ENCODE data around the gene CDT1. TPM values are rescaled to one million over a fixed set of nuclear protein-coding genes. Genes with fewer than 3 reads are reported as not detected.

CDT1 gene
- total RNA-seq, 1 donor from 2014 or later, result 3.2 TPM

DNA sequence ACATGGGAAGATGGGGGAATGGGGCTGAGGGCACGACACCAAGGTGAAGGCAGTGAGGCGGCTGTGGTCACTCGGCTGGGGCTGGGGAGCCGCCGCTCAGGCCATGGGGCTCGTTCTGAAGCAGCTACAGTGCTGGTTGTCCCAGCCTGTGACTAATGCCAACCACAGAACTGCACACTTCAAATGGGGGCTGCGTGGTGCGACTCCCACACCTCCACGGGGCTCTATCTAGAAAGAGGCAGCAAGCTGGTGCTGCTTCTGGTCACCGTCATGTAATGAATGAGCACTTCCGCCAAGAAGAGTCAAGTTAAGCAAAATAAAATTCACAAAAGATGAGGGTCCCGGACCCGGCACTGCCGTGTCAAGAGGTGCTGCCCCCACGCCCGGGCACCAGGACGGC is 33.2 kb downstream of the CDT1 start:
- DNase-seq (ENCODE audit: low spot score), result no peak

DNA sequence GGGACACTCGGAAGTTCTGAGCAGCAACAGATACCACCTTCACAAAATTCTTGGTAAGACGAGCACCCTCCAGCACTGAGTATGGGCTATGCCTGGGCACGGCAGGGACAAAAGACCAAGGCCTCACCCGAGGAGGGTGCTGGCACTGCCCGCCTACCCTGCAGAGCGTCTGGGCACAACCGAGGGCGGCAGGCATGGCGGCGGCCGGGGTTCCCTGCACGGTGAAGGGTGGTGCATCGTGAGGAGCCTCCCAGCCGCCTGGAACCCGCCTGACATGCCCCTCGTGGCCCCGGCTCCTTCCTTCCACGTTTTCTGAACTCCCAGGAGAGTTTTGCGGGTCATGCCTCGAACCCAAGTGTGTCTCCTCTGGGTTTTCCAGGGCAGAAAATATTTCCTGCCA is 34.2 kb downstream of the CDT1 start:
- no peak for DNase-seq (ENCODE audit: low spot score)

DNA sequence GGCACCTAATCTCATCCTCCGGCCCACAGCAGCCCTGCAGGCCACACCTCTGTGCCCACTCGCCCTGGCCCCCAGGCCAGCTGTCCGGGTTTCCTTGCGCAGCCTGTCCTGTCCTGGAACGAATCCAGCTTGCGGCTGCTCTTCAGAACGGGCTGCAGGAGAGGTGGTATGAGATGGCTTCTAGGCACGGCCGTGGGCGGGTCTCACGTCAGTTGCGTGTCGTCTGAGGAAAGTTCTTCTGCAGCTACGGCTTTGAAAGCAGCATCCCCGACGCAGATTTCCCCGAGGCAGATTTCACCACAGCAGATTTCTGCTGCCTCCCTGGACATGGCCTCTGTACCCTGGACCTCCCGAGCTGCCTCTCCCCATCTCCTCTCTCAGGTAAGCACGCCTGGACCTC is 35.0 kb downstream of the CDT1 start:
- no peak for DNase-seq (ENCODE audit: low spot score)

DNA sequence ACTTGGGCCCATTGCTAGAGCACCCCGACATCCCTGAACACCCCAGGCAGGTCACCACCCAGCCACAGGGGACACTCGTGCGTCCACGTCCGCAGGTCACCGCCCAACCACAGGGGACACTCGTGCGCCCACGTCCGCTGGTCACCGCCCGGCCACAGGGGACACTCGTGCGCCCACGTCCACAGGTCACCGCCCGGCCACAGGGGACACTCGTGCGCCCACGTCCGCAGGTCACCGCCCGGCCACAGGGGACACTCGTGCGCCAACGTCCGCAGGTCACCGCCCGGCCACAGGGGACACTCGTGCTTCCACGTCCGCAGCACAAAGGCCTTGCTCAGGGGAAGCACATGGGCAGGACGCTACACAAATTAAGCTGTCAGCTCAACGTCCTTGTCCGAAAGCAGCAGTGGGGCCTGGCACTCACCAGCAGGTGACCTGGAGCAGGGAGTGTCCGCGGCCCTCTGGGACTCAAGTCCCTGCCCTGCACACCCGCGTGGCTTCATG is 35.5 kb downstream of the CDT1 start:
- DNase-seq (ENCODE audit: low spot score), result no peak

DNA sequence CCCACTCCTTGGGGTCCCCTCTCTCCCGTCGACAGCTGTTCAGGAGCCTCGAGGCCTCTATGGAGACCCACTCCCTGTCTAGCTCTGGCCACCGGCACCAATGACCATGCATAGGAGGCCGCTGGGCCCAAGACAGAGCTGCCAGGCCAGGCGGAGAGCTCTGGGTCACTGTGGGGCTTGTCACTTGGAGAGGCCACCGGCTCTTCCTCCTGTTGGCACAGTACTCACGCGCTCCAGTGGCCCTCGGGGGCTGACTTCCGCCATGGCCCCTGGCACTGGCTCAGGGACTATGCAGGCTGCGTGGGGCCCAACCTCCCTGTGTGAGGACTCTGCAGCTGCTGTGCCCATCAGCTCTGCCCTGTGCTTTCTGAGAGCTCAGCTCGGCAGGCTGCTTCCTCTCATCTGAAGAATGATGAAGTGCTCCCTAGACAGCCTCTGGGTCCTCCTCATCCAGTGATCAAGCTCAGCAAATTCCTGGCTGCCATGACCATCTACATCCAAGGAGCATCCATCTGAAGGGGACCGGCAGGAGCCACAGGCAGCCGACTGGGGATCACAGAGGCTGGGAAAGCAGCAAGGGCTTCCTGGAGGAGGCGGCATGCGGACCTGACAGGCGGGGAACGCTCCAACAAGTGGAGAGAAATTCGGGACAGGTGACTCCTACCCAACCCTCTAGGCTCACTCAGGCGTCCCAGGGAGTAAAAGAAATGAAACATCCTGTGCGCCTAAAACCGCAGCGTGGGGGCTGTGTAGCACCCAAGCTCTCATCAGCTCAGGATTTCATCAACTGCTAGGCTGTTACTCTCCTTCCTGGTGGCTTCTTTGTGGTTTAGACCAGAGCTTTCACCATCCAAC is 36.4 kb downstream of the CDT1 start:
- no peak for DNase-seq (ENCODE audit: low spot score)

DNA sequence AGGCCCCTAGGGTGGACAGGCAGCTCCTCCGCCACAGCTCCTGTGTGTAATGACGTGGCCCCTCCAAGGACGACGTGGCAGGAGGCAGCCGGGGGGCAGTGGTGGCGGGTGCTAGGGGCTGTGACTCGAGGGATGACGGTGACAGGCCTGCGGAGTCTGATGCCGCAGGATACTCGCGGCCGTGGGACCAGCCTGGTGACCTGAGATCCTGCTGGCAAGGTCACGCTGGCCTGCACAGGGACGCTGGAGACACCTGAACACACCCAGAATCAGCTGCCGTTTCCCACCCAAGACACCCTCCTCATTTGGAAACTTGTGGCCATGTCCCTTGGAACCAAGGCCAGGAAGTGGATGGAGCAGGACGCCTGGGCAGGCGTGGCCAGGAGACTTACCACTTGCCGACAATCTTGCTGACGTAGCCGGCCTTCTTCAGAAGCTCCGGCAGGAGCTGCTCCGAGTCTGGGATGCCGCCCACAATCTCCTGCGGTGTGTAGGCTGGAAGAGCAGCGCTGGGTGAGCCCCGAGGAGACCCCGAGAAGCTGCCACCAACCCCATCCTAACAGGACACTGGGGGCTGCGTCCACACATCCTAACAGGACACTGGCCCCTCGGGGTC is 37.1 kb downstream of the CDT1 start:
- no peak for DNase-seq (ENCODE audit: low spot score)

DNA sequence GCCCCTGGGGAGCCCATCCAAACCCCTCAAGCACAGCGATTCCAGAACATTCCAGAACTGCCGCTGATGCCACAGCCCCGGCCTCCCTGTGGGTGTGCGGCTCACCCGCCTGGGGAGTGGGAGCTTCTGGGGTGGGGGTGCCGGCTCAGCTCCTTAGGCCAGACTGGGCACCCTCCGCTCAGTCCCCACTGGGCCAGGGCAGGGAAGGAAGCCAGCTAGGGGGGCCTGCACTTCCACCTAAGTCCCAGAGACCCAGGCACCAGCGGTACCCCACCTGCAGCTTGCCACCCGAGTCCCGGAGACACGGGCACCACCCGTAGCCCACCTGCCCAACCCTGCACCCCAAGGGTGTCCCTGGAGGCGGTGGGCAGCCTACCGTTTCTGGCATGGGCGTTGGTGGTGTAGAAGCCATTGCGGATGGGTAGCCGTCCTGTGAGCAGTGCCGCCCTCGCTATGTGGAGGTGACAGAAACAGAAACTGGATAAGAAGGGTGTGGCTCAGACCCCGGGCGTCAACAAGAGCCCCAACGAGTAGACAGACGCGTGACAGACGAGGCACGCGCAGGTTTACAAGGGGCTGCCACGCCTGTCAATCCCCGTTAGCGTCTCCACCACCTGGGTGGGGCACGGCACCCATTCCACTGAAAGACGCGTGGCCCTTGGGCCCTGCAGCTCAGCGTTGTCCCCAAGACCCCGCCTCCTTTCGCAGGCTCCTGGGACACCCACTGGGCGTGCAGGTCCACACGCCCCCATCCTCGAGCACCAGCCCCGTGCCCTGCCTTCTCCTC is 38.1 kb downstream of the CDT1 start:
- DNase-seq (ENCODE audit: low spot score), result no peak

DNA sequence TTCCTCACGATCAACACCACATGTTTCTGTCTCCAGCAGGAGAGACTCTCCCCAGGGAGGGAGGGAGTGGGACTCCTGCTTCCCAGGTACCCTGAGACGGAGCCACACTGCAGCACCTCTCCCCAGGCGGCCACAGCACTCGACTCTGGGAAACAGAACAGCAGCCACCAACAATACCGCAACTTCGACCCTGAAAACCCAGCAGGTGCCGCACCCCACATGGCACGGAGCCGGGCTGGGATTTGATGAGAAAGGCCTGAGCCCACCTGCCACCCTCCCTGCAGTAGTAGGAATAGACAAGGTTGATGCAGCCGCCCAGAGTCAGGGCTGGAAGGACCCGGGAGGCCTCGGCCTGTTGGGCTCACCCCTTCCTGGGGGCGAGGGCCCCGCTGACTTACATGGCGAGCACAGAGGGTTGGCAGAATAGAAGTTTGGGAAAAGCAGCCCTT is 38.7 kb downstream of the CDT1 start:
- DNase-seq (ENCODE audit: low spot score), result no peak

DNA sequence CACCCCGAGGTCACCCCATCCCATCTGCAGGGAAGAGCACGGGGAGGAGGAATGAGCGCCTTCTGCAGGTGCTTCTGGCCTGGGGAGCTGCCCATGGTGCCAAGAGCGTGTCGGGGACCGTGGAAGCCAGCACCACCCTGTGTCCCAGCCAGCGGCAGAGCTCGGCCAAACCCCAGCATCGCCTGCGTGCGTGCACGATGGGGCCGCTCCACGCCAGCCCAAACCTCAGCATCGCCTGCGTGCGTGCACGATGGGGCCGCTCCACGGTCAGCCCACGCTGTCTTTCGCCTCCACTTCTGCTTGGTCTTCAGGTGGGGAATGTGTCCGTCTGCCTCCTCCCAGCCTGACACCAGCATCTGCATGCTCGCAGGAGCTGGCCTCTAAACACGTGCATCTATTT is 39.2 kb downstream of the CDT1 start:
- DNase-seq (ENCODE audit: low spot score), result no peak

DNA sequence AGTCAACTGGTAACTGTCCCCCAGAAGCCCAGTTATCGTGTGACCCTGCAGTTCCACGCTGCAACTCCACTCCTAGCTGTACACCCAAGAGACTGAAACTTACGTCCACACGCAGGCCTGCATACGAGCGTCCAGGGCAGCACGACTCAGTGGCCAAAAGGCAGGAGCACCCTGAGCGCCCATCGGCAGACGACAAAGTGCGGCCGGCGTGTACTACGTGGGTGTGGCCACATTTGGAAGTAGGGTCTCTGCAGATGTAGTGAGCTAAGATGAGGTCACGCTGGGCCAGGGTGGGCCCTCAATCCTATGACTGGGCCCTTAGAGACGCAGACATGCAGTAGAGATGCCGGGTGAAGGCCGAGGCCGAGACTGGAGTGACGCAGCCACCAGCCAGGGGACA is 39.7 kb downstream of the CDT1 start:
- DNase-seq (ENCODE audit: low spot score), result no peak

DNA sequence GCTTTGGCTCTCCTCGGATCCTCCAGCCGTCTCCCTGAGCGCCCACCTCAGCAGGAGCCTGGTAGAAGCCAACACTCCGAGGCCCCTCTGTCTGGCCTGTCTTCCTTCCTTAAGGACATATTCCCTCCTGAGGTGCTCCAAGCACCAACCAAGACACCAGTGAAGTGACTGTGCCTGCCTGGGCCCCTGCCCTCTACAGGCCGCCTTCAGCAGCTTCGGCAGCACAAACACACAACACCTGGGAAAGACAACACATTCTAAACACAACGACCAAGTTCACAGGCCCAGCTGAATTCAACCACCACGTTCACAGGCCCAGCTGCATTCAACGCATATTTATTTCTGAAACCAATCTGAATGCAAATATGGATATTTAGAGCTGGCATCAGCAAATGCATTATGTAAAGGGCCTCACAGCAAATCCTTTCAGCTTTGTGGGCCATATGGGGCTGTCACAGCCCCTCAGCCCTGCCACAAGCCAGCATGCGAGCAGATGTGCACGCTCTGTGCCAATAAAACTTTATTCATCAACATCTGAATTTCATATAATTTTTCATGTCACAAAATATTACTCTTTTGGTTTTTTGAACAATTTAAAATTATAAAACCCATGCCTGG is 40.9 kb downstream of the CDT1 start:
- DNase-seq (ENCODE audit: low spot score), result no peak

DNA sequence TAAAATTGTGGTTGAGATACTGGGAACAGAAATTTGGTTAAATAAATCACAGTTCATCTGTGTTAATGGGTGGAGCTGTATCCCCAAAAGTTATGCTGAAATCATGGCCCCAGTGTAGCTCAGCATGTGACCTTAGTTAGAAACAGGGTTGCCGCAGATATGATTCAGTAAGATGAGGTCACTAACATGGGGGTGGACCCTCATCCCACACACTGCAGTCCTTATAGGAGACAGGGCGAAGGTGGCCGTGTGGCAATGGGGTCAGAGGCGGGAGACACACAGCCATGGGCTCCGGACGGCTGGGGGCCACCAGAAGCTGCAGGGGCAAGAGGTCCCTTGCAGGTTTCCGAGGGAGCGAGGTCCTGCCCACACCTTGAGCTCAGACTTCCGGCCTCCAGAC is 42.5 kb downstream of the CDT1 start:
- no peak for DNase-seq (ENCODE audit: low spot score)

DNA sequence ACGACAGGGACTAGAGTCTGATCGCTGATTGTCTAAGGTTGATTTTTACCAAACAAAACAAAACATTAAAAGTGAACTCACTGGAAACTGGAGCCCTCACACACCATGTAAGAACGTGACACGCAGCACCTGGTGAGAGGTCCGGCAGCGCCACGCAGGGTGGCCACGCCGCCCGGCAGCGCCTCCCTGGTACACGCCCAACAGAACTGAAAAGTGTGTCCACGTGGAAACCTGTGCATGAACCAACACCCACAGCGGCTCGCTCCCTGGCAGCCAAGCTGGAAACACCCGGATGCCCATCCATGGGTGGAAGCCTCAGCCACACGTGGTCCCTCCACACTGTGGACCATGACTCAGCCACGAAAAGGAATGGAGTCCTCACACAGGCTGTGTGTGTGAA is 44.1 kb downstream of the CDT1 start:
- no peak for DNase-seq (ENCODE audit: low spot score)

DNA sequence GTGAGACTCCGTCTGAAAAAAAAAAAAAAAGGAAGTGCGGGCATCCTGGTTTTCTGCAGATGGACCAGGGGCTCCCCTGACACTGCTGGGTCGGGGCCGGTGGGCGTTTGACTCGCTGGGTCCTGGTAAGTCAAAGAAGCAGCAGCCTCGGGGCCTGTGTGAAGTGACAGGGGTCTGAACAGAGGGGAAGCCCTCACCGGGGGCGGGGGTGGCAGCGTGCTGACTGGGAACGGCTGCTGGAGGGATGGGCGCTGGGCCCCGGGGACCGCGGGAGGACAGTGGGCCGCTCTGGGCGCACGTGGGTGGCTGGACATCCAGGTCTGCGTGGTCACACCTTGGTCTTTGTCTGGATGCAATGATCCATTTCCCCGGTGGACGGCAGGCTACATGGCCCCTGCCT is 45.0 kb downstream of the CDT1 start:
- no peak for DNase-seq (ENCODE audit: low spot score)

DNA sequence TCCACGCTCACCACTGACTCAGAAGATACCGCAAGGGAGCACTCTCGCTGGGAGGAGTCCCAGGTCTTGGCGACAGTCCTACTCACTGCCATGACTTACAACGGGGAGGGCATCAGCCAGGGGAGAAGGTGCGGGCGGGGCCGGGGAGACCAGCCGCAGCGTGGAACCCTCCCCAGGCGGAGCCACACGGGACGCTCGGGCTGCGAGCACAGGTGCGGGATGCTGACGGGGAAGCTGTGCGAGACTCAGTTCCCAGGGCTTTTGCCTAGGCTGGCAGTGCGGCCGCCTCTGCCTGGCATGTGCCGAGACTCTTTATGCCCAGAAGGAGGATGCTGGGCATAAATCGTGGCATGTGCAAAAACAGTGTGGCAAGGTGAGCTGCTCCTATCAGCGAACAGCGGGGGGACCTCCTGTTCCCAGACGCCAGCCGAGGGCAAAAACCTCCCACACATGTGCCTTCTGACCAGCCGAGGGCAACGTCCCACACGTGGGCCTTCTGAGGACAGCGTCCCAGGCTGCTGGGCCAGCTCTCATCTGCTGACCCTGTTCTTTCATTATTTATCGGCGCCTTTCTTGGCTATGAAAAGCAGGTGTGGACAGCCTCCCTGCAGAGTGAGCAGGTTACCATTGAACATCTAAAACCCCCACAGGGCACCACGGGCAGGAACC is 47.1 kb downstream of the CDT1 start:
- no peak for DNase-seq (ENCODE audit: low spot score)

DNA sequence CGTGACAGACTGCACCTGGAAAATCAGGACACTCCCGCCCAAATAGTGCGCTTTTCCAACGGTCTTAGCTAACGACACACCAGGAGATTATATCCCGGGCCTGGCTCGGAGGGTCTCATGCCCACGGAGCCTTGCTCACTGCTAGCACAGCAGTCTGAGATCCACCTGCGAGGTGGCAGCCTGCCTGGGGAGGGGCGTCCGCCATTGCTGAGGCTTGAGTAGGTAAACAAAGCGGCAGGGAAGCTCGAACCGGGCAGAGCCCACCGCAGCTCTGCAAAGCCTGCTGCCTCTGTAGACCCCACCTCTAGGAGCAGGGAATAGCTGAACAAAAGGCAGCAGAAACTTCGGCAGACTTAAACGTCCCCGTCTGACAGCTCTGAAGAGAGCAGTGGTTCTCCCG is 48.0 kb downstream of the CDT1 start:
- no peak for DNase-seq (ENCODE audit: low spot score)

DNA sequence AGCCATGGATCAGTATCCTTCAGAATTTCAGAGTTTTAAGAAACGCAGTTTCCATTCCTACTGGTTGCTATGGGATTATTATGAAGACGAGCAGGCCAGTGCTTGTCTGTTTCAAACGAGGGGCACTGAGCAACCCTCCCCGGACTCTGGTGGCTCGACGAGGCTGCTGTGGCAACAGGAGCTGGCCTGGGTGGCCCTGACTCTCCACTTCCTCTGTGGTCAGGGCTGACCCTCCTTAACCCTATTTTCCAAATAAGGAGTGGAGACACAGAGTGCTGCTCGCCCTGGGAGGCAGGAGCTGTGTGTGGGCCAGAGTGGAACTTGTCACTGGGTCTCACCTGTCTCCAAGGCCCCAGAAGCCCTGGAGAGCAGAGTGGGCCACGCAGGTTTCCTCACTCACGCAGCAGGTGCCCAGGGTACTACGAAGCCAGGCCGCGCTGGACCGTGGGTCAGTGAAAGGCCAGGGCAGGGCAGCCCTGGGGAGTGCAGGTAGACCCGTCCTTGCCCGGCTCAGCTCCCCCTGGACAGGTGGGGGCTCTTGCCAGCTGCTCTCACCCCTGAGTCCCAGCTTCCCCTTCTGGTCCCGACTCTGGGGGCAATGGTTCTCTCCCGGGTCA is 49.8 kb downstream of the CDT1 start:
- DNase-seq (ENCODE audit: low spot score), result no peak

DNA sequence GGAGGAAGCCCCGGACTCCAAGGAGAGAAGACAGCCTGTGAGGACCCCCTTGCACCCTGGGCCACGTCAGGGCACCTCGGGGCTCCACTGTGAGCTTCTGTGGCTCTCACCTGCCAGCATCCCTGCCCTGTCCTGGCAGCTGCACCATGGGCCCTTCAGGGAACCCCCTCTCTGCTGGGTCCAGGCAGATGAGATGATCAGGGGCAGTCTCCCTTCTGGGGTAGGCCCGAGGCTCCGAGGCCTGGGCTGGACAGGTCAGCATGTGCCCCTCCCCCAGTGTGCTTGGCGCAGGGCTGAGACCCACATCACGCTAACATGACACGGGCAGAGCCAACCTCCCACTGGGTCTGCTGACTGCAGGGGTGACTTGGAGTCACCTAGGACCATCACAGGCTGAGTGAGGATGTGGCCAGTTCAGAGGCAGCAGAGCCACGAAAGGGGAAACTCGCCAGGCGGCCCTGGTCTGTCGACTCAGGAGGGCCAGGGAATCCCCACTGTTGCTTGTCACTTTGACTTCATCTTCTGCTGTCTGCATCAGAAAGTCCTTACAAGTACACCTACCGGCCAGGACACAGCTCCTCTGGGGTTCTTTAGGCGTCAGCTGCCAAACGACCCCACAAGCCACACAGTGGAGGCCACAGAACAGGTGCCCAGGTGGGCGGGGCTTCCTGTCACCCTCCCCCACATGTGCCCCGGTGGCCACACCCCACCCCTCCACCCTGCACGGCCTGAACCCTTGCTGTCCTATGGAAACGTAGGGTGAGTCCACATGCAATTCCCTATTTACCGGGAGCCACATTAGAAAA is 50.9 kb downstream of the CDT1 start:
- no peak for DNase-seq (ENCODE audit: low spot score)

DNA sequence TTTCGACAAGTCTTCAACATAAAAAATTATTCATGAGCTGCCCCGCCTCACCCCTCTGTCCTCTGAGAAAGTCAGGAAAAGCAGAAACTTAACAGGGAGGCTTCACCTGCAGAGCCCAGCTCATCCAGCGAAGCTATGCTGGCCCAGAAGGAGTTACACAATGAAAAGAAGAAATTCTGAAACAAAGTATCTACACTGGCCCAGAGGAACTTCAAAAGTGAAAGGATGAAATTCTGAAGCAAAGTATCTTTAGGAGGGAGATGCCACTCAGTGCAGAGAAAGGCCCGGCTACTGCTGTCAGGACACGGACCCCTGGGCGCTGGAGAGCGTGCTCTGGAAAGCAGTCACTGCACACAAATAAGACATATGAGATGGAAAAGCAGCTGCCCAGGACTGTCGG is 51.6 kb downstream of the CDT1 start:
- no peak for DNase-seq (ENCODE audit: low spot score)

DNA sequence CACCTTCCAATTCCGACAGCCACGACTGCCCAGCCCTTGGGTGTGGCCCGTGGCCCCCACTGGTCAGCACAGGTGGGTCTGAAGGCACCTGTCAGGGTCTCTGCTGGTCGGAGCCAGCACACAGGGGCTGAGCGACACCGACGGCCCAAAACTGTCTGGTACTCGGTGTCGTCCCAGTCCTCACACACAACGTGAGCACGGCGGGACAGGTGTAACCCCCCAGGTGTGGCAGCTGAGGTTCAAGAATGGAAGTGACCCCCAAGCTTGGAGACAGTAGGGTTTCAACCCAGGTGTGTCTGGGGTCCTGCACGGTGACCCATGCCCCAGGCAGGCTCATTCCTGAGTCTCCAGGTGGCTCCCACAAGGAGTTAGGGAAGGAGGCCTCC is 52.1 kb downstream of the CDT1 start:
- no peak for DNase-seq (ENCODE audit: low spot score)

All from mucosa of gallbladder (tissue), 1 donor.